LNCaP clone FGC (cell line): Measurements from ENCODE around the gene AQP7.
"Not testable (repeated sequence)": the region's sequence is repeated elsewhere in the genome, so short reads cannot be mapped to it uniquely, and the experiment has no call there.

Source experiments
- DNase-seq: peaks from one replicate; pipeline ENCODE4 v3.0.0-alpha.2; 2011; ENCODE audit warnings: low read depth
- H3K4me3 ChIP-seq: 2 replicates; pipeline ENCODE4 v1.5.1; 2011; ENCODE audit warnings: mild to moderate bottlenecking, low read depth, low read length, control low read depth
- TF ChIP-seq, protein P1 (sequence below): IDR thresholded peaks from 2 replicates; pipeline ENCODE4 v1.5.1; 2012; ENCODE audit warnings: mild to moderate bottlenecking; ENCODE audit not compliant: control insufficient read depth, insufficient read depth; ENCODE audit errors: extremely low read depth

AQP7 gene

DNA sequence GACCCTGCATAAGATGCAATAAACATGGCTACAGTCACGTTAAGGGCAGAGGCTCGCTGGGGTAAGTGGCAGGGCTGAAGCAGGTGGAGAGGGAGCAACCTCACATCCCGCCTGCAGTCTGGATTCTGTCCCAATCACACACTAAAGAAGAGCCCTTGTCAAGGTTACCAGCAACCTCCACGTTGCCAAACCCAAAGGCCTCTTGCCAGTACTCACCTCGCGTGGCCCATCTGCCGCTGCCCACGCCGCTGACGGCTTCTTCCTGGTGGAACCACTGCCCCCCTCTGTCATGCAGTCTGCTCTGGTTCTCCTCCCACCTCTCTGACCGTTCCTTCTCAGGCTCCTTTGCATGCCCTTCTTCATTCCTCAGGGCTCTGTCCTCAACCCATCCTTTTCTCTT, 8.8 kb downstream of the AQP7 start:
- TF ChIP-seq, protein P1, sequence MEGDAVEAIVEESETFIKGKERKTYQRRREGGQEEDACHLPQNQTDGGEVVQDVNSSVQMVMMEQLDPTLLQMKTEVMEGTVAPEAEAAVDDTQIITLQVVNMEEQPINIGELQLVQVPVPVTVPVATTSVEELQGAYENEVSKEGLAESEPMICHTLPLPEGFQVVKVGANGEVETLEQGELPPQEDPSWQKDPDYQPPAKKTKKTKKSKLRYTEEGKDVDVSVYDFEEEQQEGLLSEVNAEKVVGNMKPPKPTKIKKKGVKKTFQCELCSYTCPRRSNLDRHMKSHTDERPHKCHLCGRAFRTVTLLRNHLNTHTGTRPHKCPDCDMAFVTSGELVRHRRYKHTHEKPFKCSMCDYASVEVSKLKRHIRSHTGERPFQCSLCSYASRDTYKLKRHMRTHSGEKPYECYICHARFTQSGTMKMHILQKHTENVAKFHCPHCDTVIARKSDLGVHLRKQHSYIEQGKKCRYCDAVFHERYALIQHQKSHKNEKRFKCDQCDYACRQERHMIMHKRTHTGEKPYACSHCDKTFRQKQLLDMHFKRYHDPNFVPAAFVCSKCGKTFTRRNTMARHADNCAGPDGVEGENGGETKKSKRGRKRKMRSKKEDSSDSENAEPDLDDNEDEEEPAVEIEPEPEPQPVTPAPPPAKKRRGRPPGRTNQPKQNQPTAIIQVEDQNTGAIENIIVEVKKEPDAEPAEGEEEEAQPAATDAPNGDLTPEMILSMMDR: no peak
- H3K4me3 ChIP-seq: no peak overlapping the region
- DNase-seq: no peak

DNA sequence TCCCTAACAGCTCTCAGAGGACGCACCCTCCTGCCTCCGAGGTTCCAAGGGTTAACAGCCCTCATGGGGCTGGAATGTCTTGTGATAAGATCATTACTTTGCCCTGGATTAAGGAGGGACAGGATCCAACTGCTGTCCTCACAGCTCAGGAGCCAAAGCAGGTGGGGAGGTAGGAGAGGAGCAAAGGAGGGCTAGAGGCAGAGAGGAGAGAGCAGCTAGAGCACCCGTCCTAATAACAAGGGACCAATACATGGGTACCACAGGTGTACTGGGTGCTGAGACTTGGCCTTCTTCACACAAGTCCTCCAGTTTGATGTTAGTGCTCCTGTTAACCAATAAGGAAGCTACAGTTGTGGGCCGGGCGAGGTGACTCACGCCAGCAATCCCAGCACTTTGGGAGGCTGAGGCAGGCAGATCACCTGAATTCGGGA, 9.8 kb downstream of the AQP7 start:
- H3K4me3 ChIP-seq, DNase-seq: not testable (repeated sequence)

DNA sequence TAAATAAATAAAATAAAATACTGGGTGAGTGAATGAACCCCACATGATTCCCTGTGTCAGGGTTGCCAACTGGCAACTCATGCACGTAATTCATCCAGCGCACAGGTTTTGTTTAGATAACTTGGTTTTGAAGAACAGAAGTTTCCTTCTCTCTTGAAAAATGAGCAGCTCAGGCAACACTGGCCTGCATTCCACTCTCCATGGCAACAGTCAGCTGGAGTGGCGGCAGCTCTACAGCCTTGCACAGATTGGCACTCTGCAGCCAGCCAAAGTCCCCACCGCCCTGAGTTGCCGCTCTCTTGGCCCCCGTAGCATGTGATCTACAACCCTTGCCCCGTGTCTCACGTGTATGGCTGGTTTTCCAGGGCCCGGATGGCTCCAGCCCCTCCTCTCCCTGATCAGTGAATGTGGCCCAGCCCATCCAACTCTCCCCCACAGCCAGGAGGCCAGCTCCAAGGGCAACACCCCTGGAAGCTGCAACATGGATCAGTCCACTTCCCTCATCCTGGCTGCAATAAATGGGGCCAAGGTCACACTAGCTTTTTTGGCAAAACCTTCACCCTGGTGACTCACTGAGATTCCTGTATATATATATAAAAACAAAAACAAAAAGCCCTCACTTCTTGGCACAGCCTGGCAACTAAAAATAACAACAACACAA, 11.1 kb downstream of the AQP7 start:
- peak; percentile 69 for DNase-seq
- H3K4me3 ChIP-seq: not testable (repeated sequence)

DNA sequence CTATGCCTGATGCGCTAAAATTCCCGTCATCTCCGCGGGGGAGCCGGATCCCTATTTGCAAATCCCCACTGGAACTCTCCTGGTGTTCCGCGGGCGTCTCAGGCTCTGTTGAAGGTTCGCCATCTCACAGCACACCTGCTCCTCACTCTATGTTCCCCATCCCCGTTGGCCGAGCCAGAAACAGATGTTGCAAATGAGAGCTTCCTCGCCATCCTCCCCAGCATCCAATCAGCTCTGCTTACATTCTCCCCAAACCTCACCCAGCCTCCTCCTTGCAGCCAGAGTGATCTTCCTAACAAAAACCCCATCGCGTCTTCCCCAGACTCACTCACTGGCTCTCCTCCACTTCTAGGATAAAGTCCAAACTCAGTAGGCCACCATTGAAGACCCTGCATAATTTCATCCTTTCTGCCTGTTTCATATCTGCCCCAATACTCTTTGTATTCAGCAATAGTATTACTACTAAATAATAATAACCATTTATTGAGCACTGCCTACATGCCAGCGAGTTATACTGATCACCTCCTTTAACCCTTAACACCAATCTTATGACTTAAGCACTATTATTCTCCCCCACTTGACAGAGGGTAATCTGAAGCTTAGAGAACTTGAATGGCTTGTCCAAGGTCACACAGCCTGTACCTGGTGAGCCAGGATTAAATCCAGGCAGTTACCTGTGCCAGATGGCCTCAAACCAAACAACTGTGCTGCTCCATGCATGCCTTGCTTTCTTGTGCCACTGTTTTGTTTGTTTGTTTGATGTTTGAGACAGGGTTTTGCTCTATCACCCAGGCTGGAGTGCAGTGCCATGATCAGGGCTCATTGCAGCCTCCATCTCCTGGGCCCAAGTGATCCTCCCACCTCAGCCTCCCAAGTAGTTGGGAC, 14.0 kb downstream of the AQP7 start:
- peak; percentile 39 for DNase-seq
- no peak overlapping the region for H3K4me3 ChIP-seq
- TF ChIP-seq, protein P1: no peak

DNA sequence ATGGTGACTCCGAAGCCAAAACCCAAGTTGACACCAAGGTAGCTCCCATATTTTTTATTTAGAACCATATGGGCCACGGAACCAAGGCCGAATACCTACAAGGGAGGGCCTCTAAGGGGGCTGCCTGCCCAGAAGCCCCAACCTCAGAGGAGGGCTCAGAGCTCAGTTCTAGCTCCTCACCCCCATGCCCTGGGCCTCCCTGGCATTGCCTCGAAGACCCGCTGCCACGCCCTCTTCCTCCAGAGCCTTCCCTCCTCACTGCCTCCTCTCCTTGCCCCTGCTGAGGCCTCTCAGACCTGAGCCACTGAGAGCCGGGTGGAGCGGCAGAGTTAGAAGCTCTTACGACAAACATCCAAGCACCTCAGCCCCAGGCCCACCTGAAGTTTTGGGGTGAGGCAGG, 15.4 kb downstream of the AQP7 start:
- H3K4me3 ChIP-seq, DNase-seq: not testable (repeated sequence)

DNA sequence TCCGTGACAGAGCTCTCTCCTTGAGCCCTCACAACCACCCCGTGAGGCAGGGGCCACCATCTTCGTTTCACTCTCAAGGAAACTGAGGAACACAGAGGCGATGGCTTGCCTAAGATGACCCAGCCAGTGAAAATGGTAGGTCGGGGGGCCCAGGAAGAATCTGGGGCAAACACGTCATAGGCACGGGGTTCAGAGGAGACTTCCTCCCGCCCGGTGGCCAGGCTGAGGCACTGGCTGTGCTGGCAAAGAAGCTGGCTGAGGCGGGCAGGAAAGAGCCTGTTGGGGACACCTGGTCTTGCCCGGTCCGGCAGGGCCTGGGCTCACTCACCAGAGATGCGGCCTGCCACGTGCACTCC, 15.7 kb downstream of the AQP7 start:
- not testable (repeated sequence) for H3K4me3 ChIP-seq, DNase-seq

DNA sequence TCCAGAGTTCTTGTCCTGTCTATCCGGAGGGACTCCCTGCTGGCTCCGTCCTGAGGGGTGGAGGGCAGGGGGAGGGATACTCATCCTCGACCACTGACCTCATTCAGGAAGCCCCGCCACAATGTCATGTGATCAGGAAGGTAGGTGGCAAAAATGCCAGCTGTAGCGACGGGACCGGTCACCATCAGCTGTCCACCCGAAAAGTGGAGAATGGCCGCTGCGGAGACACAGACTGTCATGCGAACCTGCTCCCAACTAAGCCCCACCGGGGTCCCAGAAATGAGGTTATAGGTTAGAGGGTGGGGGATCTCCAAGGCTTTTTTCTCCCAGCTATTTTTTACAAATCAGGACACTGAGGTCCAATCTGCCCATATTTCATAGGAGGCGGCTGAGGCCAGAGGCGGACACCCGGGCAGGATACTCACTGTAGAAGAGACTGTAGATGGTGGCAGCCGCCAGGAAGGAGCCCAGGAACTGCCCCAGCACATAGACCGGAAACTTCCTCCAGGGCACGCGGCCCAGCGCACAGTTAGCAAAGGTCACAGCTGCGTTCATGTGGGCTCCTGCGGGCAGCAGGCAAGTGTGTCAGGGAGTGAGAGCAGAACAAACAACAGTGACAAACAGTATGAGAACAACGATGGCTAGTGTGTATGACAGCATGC, 16.3 kb downstream of the AQP7 start:
- not testable (repeated sequence) for DNase-seq, H3K4me3 ChIP-seq

DNA sequence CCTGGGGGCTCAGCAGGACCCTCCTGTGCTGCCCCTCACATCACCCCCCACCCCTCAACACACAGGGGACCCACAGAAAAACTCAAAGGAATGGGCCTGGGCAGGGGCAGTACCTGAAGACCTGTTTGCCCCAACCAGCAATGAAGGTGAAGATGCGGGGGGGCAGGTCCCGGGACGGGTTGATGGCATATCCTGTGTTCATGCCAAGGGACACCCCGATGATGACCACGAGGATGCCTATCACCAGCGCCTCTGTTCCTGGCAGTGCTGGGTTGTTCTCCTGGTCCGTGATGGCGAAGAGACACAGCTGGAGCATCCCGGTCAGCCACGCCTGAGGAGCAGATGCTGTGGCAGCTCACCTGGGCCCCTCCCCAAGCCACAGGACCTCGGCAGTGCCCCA, 16.8 kb downstream of the AQP7 start:
- H3K4me3 ChIP-seq, DNase-seq: not testable (repeated sequence)

DNA sequence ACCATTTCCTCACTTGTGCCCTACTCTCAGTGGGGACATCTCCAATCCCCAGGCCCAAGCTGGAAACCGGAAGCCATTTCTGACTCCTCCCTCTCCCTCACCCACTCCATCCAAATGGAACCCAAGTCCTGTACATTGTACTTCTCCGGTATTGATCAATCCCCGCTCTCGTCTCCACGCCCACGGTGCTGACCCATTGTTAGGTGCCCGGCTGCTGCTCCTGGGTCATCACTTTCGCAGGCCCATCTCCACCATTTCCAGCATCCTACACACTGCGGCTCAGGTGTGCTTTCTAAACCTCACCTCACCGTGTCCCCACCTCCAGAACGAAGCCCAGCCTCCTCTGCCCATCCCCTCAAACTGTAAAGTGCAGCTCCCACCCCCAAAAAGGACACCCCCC, 19.0 kb downstream of the AQP7 start:
- not testable (repeated sequence) for H3K4me3 ChIP-seq, DNase-seq

DNA sequence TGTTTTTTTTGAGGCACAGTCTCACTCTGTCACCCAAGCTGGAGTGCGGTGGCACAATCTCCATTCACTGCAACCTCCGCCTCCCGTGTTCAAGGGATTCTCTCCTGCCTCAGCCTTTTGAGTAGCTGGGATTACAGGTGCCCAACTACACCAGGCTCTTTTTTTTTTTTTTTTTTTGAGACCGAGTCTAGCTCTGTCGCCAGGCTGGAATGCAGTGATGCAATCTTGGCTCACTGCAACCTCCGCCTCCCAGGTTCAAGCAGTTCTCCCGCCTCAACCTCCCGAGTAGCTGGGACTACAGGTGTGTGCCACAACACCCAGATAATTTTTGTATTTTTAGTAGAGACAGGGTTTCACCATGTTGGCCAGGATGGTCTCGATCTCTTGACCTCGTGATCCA, 20.0 kb downstream of the AQP7 start:
- not testable (repeated sequence) for DNase-seq, H3K4me3 ChIP-seq

DNA sequence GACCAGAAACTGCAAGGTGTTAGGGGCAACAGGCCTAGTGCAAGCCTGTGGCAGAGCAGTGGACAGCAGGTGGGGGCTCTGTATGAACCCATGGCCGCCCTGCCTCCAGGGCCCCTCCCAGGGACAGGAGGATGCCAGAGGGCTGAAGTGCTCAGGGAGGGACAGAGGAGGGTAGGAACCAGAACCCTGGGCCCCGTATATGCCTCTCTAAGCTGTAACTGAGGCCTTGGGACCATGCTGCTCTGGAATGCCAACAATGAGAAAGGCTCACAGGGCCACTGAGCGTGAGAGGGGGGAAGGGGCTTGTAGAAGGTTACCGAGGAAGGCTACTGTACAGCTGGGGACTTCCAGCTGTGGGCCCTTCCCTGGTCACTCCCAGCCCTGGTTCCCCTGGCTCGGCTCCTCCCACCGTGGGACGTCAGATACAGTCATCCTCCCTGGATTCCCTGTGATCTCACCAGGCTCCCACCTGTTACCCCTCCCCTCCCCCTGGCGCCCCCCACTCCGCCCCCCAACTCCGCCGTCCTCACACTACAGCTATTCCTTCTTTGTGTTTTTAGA, 21.1 kb downstream of the AQP7 start:
- no peak overlapping the region for H3K4me3 ChIP-seq
- no peak for DNase-seq

More for the DNA sequence above, 21.1 kb downstream of the AQP7 start:
- TF ChIP-seq, protein P1: no peak
